IMR-90 (cell line): ENCODE results near the gene BAHD1. TPM values are rescaled to one million over a fixed set of nuclear protein-coding genes. Genes with fewer than 3 reads are reported as not detected.

Experiments
- ATAC-seq: fragments of 200-7000 bp; cut with Tn5 transposase; 2 replicates; pipeline ENCODE4 v1.9.1; 2020; ENCODE audit warnings: low read depth, mild to moderate bottlenecking, moderate library complexity
- BruUV-seq: library from RNA; stranded (reverse); fragments of 400-500 nt; replicated peaks from 2 replicates; lab custom pipeline; 2021; lab: Mats Ljungman, UMichigan
- CTCF ChIA-PET: fragments of 300-600 bp; formaldehyde crosslinking; extraction: SDS; loops from one replicate; lab custom pipeline; 2021; ENCODE audit warnings: antibody characterized with exemption; lab: Yijun Ruan, JAX
- POLR2A ChIA-PET: fragments of 300-600 bp; sonication (Branson Sonifier 250); formaldehyde crosslinking; loops from one replicate; lab custom pipeline; 2022; ENCODE audit warnings: antibody characterized with exemption; ENCODE audit not compliant: unreplicated experiment; lab: Charles Lee
- DNase-seq: peaks from one replicate; pipeline ENCODE4 v3.0.0; 2013
- H2AFZ ChIP-seq: replicated peaks from 2 replicates; pipeline ENCODE3; 2013; ENCODE audit warnings: low read length, mild to moderate bottlenecking; ENCODE audit not compliant: poor library complexity
- H2AK5ac ChIP-seq: 2 replicates; pipeline ENCODE4 v1.6.1; 2013; ENCODE audit warnings: low read depth, low read length, inconsistent platforms
- H2AK9ac ChIP-seq: replicated peaks from 2 replicates; pipeline ENCODE3; 2013; ENCODE audit warnings: mild to moderate bottlenecking, low read depth, low read length, moderate library complexity; ENCODE audit not compliant: poor library complexity
- H2BK120ac ChIP-seq: 2 replicates; pipeline ENCODE4 v1.6.1; 2013; ENCODE audit warnings: low read depth, low read length, inconsistent platforms
- H2BK15ac ChIP-seq: 3 replicates; pipeline ENCODE4 v1.6.1; 2013; ENCODE audit warnings: low read depth, low read length, inconsistent platforms
- H2BK20ac ChIP-seq: 2 replicates; pipeline ENCODE4 v1.6.1; 2013; ENCODE audit warnings: low read depth, mild to moderate bottlenecking, inconsistent platforms, low read length, moderate library complexity
- H2BK5ac ChIP-seq: 2 replicates; pipeline ENCODE4 v1.6.1; 2013; ENCODE audit warnings: mild to moderate bottlenecking, low read depth, low read length, inconsistent platforms; ENCODE audit not compliant: poor library complexity, severe bottlenecking
- H3K14ac ChIP-seq: replicated peaks from 2 replicates; pipeline ENCODE4 v1.6.1; 2013; ENCODE audit warnings: low read depth, low read length, inconsistent platforms
- H3K18ac ChIP-seq: 2 replicates; pipeline ENCODE4 v1.6.1; 2013; ENCODE audit warnings: low read depth, low read length, control low read depth
- H3K23ac ChIP-seq: 2 replicates; pipeline ENCODE4 v1.6.1; 2013; ENCODE audit warnings: low read depth, low read length, inconsistent platforms
- H3K27ac ChIP-seq: 2 replicates; pipeline ENCODE4 v1.5.1; 2013; ENCODE audit warnings: mild to moderate bottlenecking, control low read depth, low read length; ENCODE audit not compliant: insufficient read depth
- H3K27me3 ChIP-seq: 2 replicates; pipeline ENCODE4 v1.6.1; 2013; ENCODE audit warnings: low read length; ENCODE audit not compliant: control insufficient read depth, insufficient read depth
- H3K36me3 ChIP-seq: 2 replicates; pipeline ENCODE4 v1.6.1; 2013; ENCODE audit warnings: low read length, mixed read lengths; ENCODE audit not compliant: control insufficient read depth, insufficient read depth
- H3K4ac ChIP-seq: 2 replicates; pipeline ENCODE4 v1.6.1; 2013; ENCODE audit warnings: low read depth, low read length, inconsistent platforms
- H3K4me1 ChIP-seq: 2 replicates; pipeline ENCODE4 v1.6.1; 2013; ENCODE audit warnings: low read length, mixed read lengths; ENCODE audit not compliant: control insufficient read depth, insufficient read depth
- H3K4me2 ChIP-seq: 2 replicates; pipeline ENCODE4 v1.6.1; 2013; ENCODE audit warnings: low read depth, mild to moderate bottlenecking, control low read depth, low read length, moderate library complexity
- H3K4me3 ChIP-seq: 2 replicates; pipeline ENCODE4 v1.5.1; 2013; ENCODE audit warnings: low read depth, mild to moderate bottlenecking, control low read depth, low read length, moderate library complexity; ENCODE audit not compliant: insufficient read depth
- H3K56ac ChIP-seq: 2 replicates; pipeline ENCODE4 v1.6.1; 2013; ENCODE audit warnings: low read length, inconsistent platforms; ENCODE audit not compliant: insufficient read depth; ENCODE audit errors: extremely low read depth
- H3K79me1 ChIP-seq, 2 experiments: 2 replicates each; pipeline ENCODE4 v1.6.1; 2013; ENCODE audit warnings: low read length in 2 of 2, inconsistent platforms in 1 of 2, low read depth in 1 of 2
- H3K9ac ChIP-seq: 2 replicates; pipeline ENCODE4 v1.6.1; 2013; ENCODE audit warnings: low read depth, low read length, control low read depth
- H3K9me1 ChIP-seq: 2 replicates; pipeline ENCODE4 v1.6.1; 2013; ENCODE audit warnings: low read length, inconsistent platforms; ENCODE audit not compliant: insufficient read depth
- H3K9me3 ChIP-seq: 2 replicates; pipeline ENCODE4 v1.6.1; 2013; ENCODE audit warnings: low read length; ENCODE audit not compliant: control insufficient read depth, insufficient read depth
- H4K20me1 ChIP-seq: 2 replicates; pipeline ENCODE4 v1.6.1; 2013; ENCODE audit warnings: low read length, inconsistent platforms; ENCODE audit not compliant: insufficient read depth
- H4K5ac ChIP-seq: 2 replicates; pipeline ENCODE4 v1.6.1; 2013; ENCODE audit warnings: mild to moderate bottlenecking, low read depth, low read length, control low read depth
- H4K8ac ChIP-seq, 2 experiments: 2 replicates each; pipeline ENCODE4 v1.6.1; 2013; ENCODE audit warnings: low read depth in 2 of 2, low read length in 2 of 2, control low read depth in 1 of 2, inconsistent platforms in 1 of 2
- H4K91ac ChIP-seq: 2 replicates; pipeline ENCODE4 v1.6.1; 2013; ENCODE audit warnings: low read depth, low read length, inconsistent platforms; ENCODE audit not compliant: insufficient read depth
- MAFK ChIP-seq: IDR thresholded peaks from 2 replicates; pipeline ENCODE4 v1.6.1; 2012; ENCODE audit warnings: low read depth, low read length, improper control_type of control experiment
- RCOR1 ChIP-seq: IDR thresholded peaks from 2 replicates; pipeline ENCODE4 v1.6.1; 2012; ENCODE audit warnings: mild to moderate bottlenecking, low read length, improper control_type of control experiment; ENCODE audit not compliant: insufficient replicate concordance
- WGBS, 2 experiments: methylation state at CpG; one replicate each; pipeline versions ENCODE4 v1.1.5 to v1.1.7; 2013; ENCODE audit warnings: missing lambda C conversion rate in 2 of 2; ENCODE audit not compliant: insufficient read length in 1 of 2; ENCODE audit errors: extremely low coverage in 2 of 2; 5-methylcytosine and 5-hydroxymethylcytosine counted together
- dilution Hi-C: fragments of 300-500 bp; cut with HindIII; formaldehyde crosslinking; loops from one replicate; pipeline ENCODE4 v1.14.3; 2018; ENCODE audit warnings: low sequenced_read_pairs; ENCODE audit not compliant: unreplicated experiment
- in situ Hi-C: fragments of 300-500 bp; cut with MboI; formaldehyde crosslinking; loops from 3 replicates; pipeline ENCODE4 v1.14.3; 2019; ENCODE audit warnings: low sequenced_read_pairs, inconsistent platforms, mixed read lengths
- intact Hi-C: fragments of 100-400 bp; cut with micrococcal nuclease; formaldehyde crosslinking; loops from 2 replicates; pipeline ENCODE4 v1.10.0; 2022
- polyA plus RNA-seq, 3 experiments: library from polyadenylated mRNA; depleted of rRNA; stranded (reverse); fragments of >200 nt; gene quantifications; 2 replicates each; pipeline ENCODE4 v1.2.3, GENCODE V29; 2012; ENCODE audit warnings: low replicate concordance in 1 of 3
- total RNA-seq: library from RNA; depleted of rRNA; stranded (reverse); fragments of >200 nt; gene quantifications from 2 replicates; pipeline ENCODE4 v1.2.3, GENCODE V29; 2012; rRNA removed

BAHD1 gene
- total and polyA plus RNA-seq, 2 of the 4 experiments (the other 2 are of a cell fraction): 3.0 to 8.7 TPM

GRCh38 chr15:40516322-40516721, 75.6 kb downstream of the BAHD1 start:
- Histone ChIP-seq H4K5ac (no peak overlapping the region), H2BK120ac (no peak overlapping the region), H3K4me1 (peaks cover under 1% of the 10 kb centered on the region; the same call in 1 of the 2 replicates), H3K27me3 (peaks cover 21% of the 10 kb centered on the region), H3K79me1 (no peaks in the 10 kb centered on the region), H2AK9ac (no peak overlapping the region), H4K20me1 (no peaks in the 10 kb centered on the region), H3K18ac (no peak overlapping the region), H3K4me3 (no peak overlapping the region), H3K4ac (no peak overlapping the region), H3K4me2 (no peak overlapping the region), H3K36me3 (no peaks in the 10 kb centered on the region), H3K9me1 (0 out of 2 replicates have a peak, but pooled peaks cover 3% of the 10 kb centered on the region), H4K8ac (no peak overlapping the region), H3K23ac (no peak overlapping the region), H2BK15ac (no peak overlapping the region), H2AFZ (no peak overlapping the region), H3K56ac (no peak overlapping the region), H3K9me3 (no peaks in the 10 kb centered on the region), H3K14ac (no peak overlapping the region), H2BK5ac (no peak overlapping the region), H4K91ac (no peak overlapping the region), H3K9ac (no peak overlapping the region), H2AK5ac (no peak overlapping the region), H2BK20ac (no peak overlapping the region), H3K27ac (no peak overlapping the region)
- intact Hi-C loops (no loop called here), dilution Hi-C loops (no loop called here), in situ Hi-C loops (no loop called here)
- POLR2A ChIA-PET: interaction anchor here (0.5 to 0.7 kb wide), 2 partner anchors 117 to 168 kb away, joined by 3 to 6 read pairs; no protein-coding TSS in a partner anchor
- no CpG with 5 or more reads among the region's 2 CpGs for WGBS, 2 experiments
- no peak for DNase-seq
- TF ChIP-seq RCOR1 (no peak), MAFK (peak; percentile 77)
- CTCF ChIA-PET: no interaction called here
- BruUV-seq: no TSS peak
- no peak for ATAC-seq

Other genes starting within 250 kb of the BAHD1 start
- not detected in 2 replicates for gene PAK6, start 201.9 kb upstream of the BAHD1 start, total RNA-seq
- 0.21 TPM in 1 of 2 replicates, not detected in the other for gene PAK6, start 201.9 kb upstream of the BAHD1 start, polyA plus RNA-seq (2012; rRNA removed)
- under 0.01 TPM in 1 of 2 replicates, not detected in the other for gene ANKRD63, start 157.9 kb upstream of the BAHD1 start, total RNA-seq
- not detected in 2 replicates for gene ANKRD63, start 157.9 kb upstream of the BAHD1 start, polyA plus RNA-seq (2012; rRNA removed)
- 0.18 and 0.28 TPM in 2 replicates for gene PLCB2, start 133.0 kb upstream of the BAHD1 start, total RNA-seq
- gene PLCB2, start 133.0 kb upstream of the BAHD1 start, polyA plus RNA-seq (2012; rRNA removed): 0.87 and 1.4 TPM in 2 replicates
- 10.4 and 13.1 TPM in 2 replicates for gene INAFM2, start 117.3 kb upstream of the BAHD1 start, total RNA-seq
- 11.7 and 14.0 TPM in 2 replicates for gene INAFM2, start 117.3 kb upstream of the BAHD1 start, polyA plus RNA-seq (2012; rRNA removed)
- 19.7 and 30.0 TPM in 2 replicates for gene CCDC9B, start 100.0 kb upstream of the BAHD1 start, total RNA-seq
- 26.0 and 30.9 TPM in 2 replicates for gene CCDC9B, start 100.0 kb upstream of the BAHD1 start, polyA plus RNA-seq (2012; rRNA removed)
- gene PHGR1, start 89.9 kb upstream of the BAHD1 start, total RNA-seq: not detected in 2 replicates
- not detected in 2 replicates for gene PHGR1, start 89.9 kb upstream of the BAHD1 start, polyA plus RNA-seq (2012; rRNA removed)
- gene DISP2, start 82.7 kb upstream of the BAHD1 start, total RNA-seq: under 0.01 and 0.36 TPM in 2 replicates
- gene DISP2, start 82.7 kb upstream of the BAHD1 start, polyA plus RNA-seq (2012; rRNA removed): 0.34 and 0.42 TPM in 2 replicates
- gene KNSTRN, start 58.2 kb upstream of the BAHD1 start, total RNA-seq: 73.5 and 73.6 TPM in 2 replicates
- gene KNSTRN, start 58.2 kb upstream of the BAHD1 start, polyA plus RNA-seq (2012; rRNA removed): 31.2 and 33.1 TPM in 2 replicates
- 27.5 and 31.7 TPM in 2 replicates for gene IVD, start 35.2 kb upstream of the BAHD1 start, total RNA-seq
- 38.3 and 41.1 TPM in 2 replicates for gene IVD, start 35.2 kb upstream of the BAHD1 start, polyA plus RNA-seq (2012; rRNA removed)
- 3.3 and 3.8 TPM in 2 replicates for gene CHST14, start 30.0 kb downstream of the BAHD1 start, total RNA-seq
- 19.5 and 20.6 TPM in 2 replicates for gene CHST14, start 30.0 kb downstream of the BAHD1 start, polyA plus RNA-seq (2012; rRNA removed)
- 13.3 and 15.1 TPM in 2 replicates for gene CCDC32, start 124.1 kb downstream of the BAHD1 start, total RNA-seq
- 10.8 and 14.8 TPM in 2 replicates for gene CCDC32, start 124.1 kb downstream of the BAHD1 start, polyA plus RNA-seq (2012; rRNA removed)
- gene RPUSD2, start 128.3 kb downstream of the BAHD1 start, total RNA-seq: 11.9 and 13.4 TPM in 2 replicates
- 7.2 and 7.4 TPM in 2 replicates for gene RPUSD2, start 128.3 kb downstream of the BAHD1 start, polyA plus RNA-seq (2012; rRNA removed)
- 25.1 and 32.5 TPM in 2 replicates for gene KNL1, start 153.3 kb downstream of the BAHD1 start, total RNA-seq
- gene KNL1, start 153.3 kb downstream of the BAHD1 start, polyA plus RNA-seq (2012; rRNA removed): 2.2 and 3.1 TPM in 2 replicates